Activated CD8-positive, alpha-beta T cell treated with anti-CD3 and anti-CD28 coated beads for 36 hours (primary cell): Measurements from ENCODE around the gene LIFR. TPM values are rescaled to one million over a fixed set of nuclear protein-coding genes. Genes with fewer than 3 reads are reported as not detected.

Experiments used
- ATAC-seq: fragments of 200-7000 bp; cut with Tn5 transposase; one replicate; pipeline ENCODE4 v1.10.0; 2021; ENCODE audit warnings: mild to moderate bottlenecking, moderate library complexity
- CTCF ChIA-PET: fragments of 350-600 bp; sonication (Branson Sonifier 250); formaldehyde crosslinking; loops from one replicate; lab custom pipeline; 2021; ENCODE audit warnings: antibody characterized with exemption; lab: Charles Lee
- POLR2A ChIA-PET: fragments of 350-600 bp; sonication (Branson Sonifier 250); formaldehyde crosslinking; loops from one replicate; lab custom pipeline; 2021; ENCODE audit warnings: antibody characterized with exemption; lab: Charles Lee
- DNase-seq: peaks from one replicate; pipeline ENCODE4 v3.0.0-alpha.2; 2020
- H3K27ac Mint-ChIP-seq: one replicate; pipeline ENCODE4 v1.8.0; 2021; ENCODE audit warnings: mild to moderate bottlenecking, mixed read lengths
- H3K27me3 Mint-ChIP-seq: one replicate; pipeline ENCODE4 v1.8.0; 2021; ENCODE audit warnings: mixed read lengths
- H3K36me3 Mint-ChIP-seq: one replicate; pipeline ENCODE4 v1.8.0; 2021; ENCODE audit warnings: low read depth, mixed read lengths
- H3K4me1 Mint-ChIP-seq: one replicate; pipeline ENCODE4 v1.8.0; 2021; ENCODE audit warnings: low read depth, mixed read lengths
- H3K4me3 Mint-ChIP-seq: one replicate; pipeline ENCODE4 v1.8.0; 2021; ENCODE audit warnings: mild to moderate bottlenecking, moderate library complexity, mixed read lengths
- H3K9me3 Mint-ChIP-seq: one replicate; pipeline ENCODE4 v1.8.0; 2021; ENCODE audit warnings: mixed read lengths
- intact Hi-C: fragments of 100-400 bp; cut with micrococcal nuclease; formaldehyde crosslinking; loops from one replicate; pipeline ENCODE4 v1.10.0; 2022
- total RNA-seq, 2 experiments: library from RNA; stranded (reverse); gene quantifications; one replicate each; pipeline ENCODE4 v1.2.3, GENCODE V29; 2021
- TF ChIP-seq, protein P1 (sequence below): fragments of 200-600 bp; IDR thresholded peaks from one replicate; pipeline ENCODE4 v1.8.0; 2022; ENCODE audit warnings: antibody characterized with exemption, mild to moderate bottlenecking

Gene LIFR
- total RNA-seq, 2 experiments from 2014 or later, result not detected

DNA sequence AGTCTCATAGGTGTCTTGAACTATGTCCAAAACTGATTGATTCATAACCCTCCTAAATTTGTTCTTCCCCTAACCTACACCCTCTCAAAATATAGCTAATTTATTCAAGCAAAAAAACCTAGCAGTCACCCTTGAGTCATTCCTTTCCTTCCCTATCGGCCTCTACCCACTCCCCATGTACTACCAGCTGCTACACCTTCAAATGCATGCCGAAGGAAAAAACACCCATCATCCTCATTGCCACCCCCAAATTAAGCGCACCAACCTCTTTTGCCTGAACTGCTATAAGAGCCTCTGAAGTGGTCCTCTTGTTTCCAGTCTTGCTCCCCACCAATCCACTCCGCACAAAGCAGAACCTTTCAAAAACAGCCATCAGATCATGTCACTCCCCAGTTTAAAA is 12.6 kb downstream of the LIFR start:
- CTCF ChIA-PET, result interaction anchor here (1.9 kb wide), 1 partner anchor 102 kb away, joined by 7 read pairs; no protein-coding TSS in a partner anchor
- ATAC-seq, result no peak

DNA sequence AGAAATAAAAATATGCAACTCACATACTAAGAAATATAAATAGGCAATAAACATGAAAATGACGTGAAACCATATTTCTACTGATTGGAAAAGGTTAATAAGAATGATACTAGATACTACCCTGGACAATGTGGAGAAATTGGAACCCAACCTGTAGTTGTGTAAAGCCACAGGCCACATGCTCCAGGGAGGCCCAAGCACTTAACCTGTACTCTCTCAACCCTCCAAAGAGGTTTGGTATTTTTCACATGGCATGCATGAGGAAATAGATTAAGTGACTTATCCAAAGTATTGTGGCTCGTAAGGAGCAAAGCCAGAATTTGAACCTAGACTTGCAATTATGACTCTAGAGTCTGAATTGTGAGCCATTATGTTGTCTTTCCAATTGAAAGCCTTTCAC is 13.4 kb downstream of the LIFR start:
- Mint-ChIP-seq H3K36me3 (no peaks in the 10 kb centered on the region), H3K27ac (no peak overlapping the region), H3K9me3 (no peaks in the 10 kb centered on the region), H3K4me1 (no peaks in the 10 kb centered on the region), H3K27me3 (peaks cover 16% of the 10 kb centered on the region), H3K4me3 (no peak overlapping the region)
- ChIA-PET CTCF (interaction anchor here (1.9 kb wide), 1 partner anchor 102 kb away, joined by 7 read pairs; no protein-coding TSS in a partner anchor), POLR2A (no interaction called here)
- intact Hi-C loops, result no loop called here
- TF ChIP-seq, protein P1, sequence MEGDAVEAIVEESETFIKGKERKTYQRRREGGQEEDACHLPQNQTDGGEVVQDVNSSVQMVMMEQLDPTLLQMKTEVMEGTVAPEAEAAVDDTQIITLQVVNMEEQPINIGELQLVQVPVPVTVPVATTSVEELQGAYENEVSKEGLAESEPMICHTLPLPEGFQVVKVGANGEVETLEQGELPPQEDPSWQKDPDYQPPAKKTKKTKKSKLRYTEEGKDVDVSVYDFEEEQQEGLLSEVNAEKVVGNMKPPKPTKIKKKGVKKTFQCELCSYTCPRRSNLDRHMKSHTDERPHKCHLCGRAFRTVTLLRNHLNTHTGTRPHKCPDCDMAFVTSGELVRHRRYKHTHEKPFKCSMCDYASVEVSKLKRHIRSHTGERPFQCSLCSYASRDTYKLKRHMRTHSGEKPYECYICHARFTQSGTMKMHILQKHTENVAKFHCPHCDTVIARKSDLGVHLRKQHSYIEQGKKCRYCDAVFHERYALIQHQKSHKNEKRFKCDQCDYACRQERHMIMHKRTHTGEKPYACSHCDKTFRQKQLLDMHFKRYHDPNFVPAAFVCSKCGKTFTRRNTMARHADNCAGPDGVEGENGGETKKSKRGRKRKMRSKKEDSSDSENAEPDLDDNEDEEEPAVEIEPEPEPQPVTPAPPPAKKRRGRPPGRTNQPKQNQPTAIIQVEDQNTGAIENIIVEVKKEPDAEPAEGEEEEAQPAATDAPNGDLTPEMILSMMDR, result no peak
- DNase-seq (no peak), ATAC-seq (no peak)

More for the DNA sequence above, 12.6 kb downstream of the LIFR start:
- H3K27me3 Mint-ChIP-seq, result peaks cover 12% of the 10 kb centered on the region
- no peak overlapping the region for H3K27ac Mint-ChIP-seq
- no peak for DNase-seq
- no peaks in the 10 kb centered on the region for H3K9me3 Mint-ChIP-seq
- POLR2A ChIA-PET, result no interaction called here
- H3K4me3 Mint-ChIP-seq, result no peak overlapping the region
- intact Hi-C loops, result no loop called here
- H3K4me1 Mint-ChIP-seq, result no peaks in the 10 kb centered on the region
- TF ChIP-seq, protein P1, result no peak
- H3K36me3 Mint-ChIP-seq, result no peaks in the 10 kb centered on the region

- CTCF ChIA-PET, result interaction anchor here (1.6 to 2.4 kb wide), 2 partner anchors 9 to 99 kb away, joined by 5 to 11 read pairs; no protein-coding TSS in a partner anchor
- peaks cover 21% of the 10 kb centered on the region for H3K27me3 Mint-ChIP-seq
- POLR2A ChIA-PET, result no interaction called here
- TF ChIP-seq, protein P1, result no peak
- no peak for DNase-seq
- ATAC-seq, result no peak
- no peaks in the 10 kb centered on the region for H3K9me3 Mint-ChIP-seq
- H3K4me3 Mint-ChIP-seq, result no peak overlapping the region
- H3K36me3 Mint-ChIP-seq, result no peaks in the 10 kb centered on the region
- H3K27ac Mint-ChIP-seq, result no peak overlapping the region
- intact Hi-C loops, result no loop called here
- H3K4me1 Mint-ChIP-seq, result no peaks in the 10 kb centered on the region
These were observed 15.2 kb downstream of the LIFR start for GRCh38 chr5:38541174-38541725.

DNA sequence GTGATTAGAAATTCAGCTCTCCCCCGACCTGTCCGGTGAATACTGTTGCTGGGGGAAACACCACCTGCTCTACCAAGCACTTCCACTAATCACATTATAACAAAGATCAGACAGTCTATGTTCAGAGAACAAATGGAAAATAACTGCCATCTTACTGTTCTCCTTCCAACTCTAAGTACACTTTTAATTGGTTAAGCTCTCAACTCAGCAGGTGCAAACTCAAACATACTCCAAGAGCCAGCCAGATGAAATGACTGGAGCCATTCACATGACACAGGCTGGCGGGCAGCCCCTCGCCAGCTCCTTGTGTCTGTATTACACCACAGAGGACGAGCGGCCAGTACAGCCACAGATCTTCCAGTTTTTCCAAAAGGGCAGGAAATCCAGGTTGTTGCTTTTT is 16.1 kb downstream of the LIFR start:
- no peak for DNase-seq
- intact Hi-C loops, result no loop called here
- ChIA-PET POLR2A (no interaction called here), CTCF (interaction anchor here (0.6 to 2.4 kb wide), 5 partner anchors 10 to 270 kb away, joined by 3 to 11 read pairs (median 4); no protein-coding TSS in a partner anchor)
- H3K36me3 Mint-ChIP-seq, result no peaks in the 10 kb centered on the region
- no peaks in the 10 kb centered on the region for H3K4me1 Mint-ChIP-seq
- H3K27ac Mint-ChIP-seq, result no peak overlapping the region
- TF ChIP-seq, protein P1, result no peak
- H3K4me3 Mint-ChIP-seq, result no peak overlapping the region
- H3K27me3 Mint-ChIP-seq, result peaks cover 21% of the 10 kb centered on the region
- ATAC-seq, result no peak
- H3K9me3 Mint-ChIP-seq, result no peaks in the 10 kb centered on the region

- H3K4me3 Mint-ChIP-seq, result no peak overlapping the region
- ChIA-PET CTCF (interaction anchor here (1.2 to 1.5 kb wide), 2 partner anchors 13 to 96 kb away, joined by 3 to 4 read pairs; no protein-coding TSS in a partner anchor), POLR2A (no interaction called here)
- no peak overlapping the region for H3K27ac Mint-ChIP-seq
- H3K27me3 Mint-ChIP-seq, result peaks cover 12% of the 10 kb centered on the region
- TF ChIP-seq, protein P1, result no peak
- ATAC-seq (no peak), DNase-seq (no peak)
- no peaks in the 10 kb centered on the region for H3K9me3 Mint-ChIP-seq
- intact Hi-C loops, result no loop called here
- H3K4me1 Mint-ChIP-seq, result no peaks in the 10 kb centered on the region
- no peaks in the 10 kb centered on the region for H3K36me3 Mint-ChIP-seq
These were observed 18.3 kb downstream of the LIFR start for GRCh38 chr5:38538161-38538560.
